GM19468 (cell line): Measurements from ENCODE around the gene BARX1.
"Not testable (repeated sequence)": the region's sequence is repeated elsewhere in the genome, so short reads cannot be mapped to it uniquely, and the experiment has no call there.

ENCODE experiments used
- ATAC-seq: cut with Tn5 transposase; IDR thresholded peaks from one replicate; pipeline ENCODE4 v1.9.1; 2021; ENCODE audit warnings: mild to moderate bottlenecking, moderate library complexity, moderate number of reproducible peaks; ENCODE audit not compliant: unreplicated experiment; ENCODE audit errors: extremely low read depth

Gene BARX1, protein sequence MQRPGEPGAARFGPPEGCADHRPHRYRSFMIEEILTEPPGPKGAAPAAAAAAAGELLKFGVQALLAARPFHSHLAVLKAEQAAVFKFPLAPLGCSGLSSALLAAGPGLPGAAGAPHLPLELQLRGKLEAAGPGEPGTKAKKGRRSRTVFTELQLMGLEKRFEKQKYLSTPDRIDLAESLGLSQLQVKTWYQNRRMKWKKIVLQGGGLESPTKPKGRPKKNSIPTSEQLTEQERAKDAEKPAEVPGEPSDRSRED

DNA sequence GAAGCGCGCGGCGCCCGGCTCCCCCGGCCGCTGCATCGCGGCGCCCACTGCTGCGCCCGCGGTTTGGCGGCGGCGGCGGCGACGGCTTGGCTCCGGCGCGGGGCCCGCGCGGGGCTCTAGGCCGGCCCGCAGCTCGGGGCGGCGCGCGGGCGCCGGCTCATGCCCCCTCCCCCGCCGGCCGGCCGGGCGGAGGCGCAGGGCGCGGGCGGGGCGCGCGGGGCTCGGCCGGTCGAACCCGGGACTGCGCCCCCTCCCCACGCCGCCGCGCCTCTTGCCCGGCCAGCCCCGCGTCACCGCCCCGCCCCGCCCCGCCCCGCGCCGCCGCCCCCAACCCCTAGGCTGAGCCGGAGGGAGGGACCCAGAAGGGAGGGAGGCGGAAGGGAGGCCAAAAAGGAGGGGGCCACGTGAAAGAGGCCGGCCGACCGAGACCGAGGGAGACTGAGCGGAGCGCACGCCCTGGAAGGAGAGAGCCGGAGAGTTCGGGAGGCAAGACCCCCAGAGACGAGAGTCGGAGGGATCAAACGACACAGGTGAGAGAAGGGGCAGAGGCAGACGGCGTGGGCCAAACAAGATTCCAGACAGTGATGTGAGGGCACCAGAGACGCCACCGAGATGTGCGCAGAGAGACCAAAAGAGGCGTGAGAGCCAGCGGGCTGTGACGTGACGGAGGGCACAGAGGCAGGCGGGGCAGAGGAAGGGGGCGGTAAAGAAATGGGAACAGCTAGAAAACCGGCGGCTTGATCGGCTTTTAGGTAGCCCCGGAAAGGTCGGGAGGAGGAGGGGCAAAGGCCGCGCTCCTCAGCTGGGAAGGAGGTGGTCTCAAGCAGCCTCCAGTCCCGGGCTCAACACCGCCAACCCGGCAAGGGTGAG is at the start of gene BARX1:
Gene BARX1 (minus strand): TSS at position 245 of the 870 bp plus-strand sequence. CDS start 209 bp downstream, at position 36.
- no peak for ATAC-seq

DNA sequence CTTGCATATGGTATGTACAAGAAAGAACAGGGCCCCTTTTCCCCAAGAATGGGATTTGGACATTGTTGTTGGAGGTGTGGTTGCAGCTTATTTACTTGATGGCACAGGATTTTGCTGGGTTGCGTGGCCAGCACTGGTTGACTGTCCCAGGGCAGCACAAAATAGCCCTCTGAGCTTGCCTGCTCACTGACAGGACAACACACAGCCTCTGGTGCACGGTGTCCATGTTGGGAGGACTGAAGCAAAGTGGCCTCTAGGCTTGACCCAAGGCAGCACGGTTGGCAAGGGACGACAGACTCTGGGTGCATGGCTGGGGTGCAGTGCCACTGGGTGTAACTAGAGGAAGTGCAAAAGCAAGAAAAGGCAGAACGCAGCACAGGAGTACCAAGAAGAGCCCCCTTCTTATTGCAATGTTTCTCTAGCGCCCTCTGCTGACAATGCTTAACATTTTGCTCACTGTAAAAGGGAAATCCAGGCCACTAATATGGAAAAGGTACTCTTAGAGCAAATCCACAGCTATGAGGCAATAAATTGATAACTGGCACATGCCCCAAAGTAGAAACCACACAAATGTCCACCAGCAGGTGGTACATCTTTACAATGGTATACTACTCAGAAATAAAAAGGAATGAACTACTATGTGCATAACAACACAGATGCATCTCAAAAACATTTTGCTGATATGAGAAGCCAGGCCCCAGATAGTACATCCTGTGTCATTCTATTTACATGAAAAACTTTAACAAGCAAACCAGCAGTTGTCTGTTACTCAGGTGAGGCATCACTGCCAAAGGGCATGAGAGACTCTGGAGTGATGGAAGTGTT is 47.4 kb upstream of the BARX1 start:
- no peak for ATAC-seq

DNA sequence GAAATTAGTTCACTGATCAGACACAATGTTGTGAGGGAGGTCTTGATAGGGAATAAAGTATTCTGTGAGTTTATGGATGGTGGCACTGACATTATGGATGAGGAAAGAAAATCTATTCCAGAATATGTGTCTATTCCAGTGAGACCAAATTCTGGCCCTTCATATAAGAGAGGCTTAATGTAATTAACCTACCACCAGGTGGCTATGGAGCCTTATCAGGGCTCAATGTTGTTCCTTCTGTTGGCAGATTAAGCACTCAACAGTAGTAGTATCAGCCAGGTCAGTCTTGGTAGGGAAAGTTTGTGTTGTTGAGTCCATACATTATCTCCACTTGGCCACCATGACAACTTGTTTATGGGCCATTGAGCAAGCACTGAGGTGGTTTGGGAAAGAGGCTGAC is 41.7 kb upstream of the BARX1 start:
- no peak for ATAC-seq

DNA sequence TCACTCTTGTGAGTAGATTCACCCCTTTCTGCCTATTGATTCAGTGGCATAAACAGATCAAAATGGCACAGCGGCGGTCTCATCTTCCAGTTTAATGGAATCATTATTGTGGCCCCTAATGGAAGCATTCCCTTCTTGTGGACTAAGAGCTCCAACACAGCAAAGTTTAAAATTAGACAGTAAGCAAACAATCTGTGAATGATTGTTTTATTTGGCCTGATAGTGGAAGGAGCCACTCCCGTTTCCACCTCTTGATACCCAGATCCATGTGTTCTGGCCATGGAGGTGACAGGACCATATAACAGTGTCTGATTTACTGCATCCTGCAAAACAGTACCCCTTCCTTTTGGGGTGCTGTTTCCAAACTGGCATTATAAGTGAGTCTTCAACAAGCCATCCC is 41.2 kb upstream of the BARX1 start:
- ATAC-seq: no peak

DNA sequence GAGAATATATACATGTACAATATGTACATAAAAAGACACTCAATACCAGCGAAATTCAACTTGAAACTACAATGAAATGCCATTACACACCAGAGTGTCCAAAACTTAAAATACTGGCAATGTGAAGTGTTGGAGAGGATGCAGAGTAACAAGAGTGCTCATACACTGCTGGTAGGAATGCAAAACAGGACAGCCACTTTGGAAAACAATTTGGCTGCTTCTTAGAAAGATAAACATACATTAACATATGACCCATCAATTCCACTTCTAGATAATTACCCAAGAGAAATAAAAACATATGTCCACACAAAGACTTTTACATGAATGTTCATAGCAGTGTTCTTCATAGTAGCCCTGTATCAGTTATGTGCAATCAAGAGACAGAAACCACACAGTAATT is 39.4 kb upstream of the BARX1 start:
- ATAC-seq: no peak

DNA sequence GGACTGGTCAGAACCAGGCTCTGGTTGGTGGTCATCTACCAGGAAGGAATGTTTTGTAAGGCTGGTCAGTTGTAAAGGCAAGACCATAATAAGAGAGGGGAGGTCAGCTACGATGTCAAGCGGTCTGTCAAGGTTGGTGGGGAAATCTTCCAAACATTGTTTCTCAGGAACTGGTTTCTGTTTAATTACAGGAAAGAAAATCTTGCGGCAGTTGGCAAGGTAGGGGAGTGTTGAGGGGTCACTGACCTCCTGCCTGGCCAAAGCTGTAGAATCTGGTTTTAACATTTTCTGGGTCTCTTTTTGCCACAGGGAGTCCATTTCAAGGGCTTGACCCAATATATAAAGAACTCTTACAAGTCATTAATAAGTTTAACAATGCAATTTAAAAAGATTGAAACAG is 39.0 kb upstream of the BARX1 start:
- ATAC-seq: no peak

DNA sequence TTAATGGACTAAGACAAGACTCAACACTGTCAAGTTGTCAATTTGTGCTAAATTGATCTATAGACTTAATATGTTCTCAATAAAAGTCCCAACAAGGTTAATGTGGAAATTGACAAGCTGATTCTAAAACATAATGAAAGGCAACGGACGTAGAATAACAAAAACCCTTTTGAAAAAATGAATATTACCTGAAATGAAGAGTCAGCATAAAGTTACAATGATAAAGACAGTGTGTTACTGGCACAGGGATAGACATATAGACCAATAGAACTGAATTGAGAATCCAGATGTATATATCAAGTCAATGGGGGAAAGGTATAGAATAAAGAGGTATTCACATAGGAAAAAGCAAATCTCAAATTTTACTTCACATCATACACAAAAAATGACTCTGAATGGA is 37.7 kb upstream of the BARX1 start:
- no peak for ATAC-seq

DNA sequence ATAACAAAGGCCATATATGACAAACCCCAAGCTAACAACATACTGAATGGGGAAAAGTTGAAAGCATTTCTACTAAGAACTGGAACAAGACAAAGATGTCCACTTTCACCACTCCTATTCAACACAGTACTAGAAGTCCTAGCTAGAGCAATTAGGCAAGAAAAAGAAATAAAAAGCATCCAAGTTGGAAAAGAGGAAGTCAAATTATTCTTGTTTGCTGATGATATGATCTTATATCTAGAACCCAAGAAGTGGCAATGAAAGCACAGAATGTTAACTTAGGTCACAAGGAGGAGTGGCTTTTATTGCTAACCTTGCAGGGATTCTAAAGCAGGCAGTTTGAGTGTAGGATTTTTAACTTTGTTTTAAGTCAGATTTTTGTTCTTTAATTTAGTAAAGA is 35.3 kb upstream of the BARX1 start:
- no peak for ATAC-seq

DNA sequence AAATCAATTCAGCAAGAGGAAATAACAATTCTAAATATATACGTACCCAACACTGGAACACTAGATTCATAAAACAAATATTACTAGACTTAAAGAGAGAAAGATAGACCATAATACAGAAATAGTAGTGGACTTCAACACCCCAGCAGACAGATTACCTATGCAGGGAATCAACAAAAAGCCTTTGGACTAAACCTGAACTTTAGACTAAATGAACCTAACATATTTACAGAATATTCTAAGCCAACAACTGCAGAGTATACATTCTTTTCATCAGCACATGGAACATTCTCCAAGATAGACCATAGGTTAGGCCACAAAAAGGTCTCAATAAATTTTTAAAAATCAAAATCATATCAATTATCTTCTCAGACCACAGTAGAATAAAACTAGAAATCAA is 32.9 kb upstream of the BARX1 start:
- no peak for ATAC-seq

DNA sequence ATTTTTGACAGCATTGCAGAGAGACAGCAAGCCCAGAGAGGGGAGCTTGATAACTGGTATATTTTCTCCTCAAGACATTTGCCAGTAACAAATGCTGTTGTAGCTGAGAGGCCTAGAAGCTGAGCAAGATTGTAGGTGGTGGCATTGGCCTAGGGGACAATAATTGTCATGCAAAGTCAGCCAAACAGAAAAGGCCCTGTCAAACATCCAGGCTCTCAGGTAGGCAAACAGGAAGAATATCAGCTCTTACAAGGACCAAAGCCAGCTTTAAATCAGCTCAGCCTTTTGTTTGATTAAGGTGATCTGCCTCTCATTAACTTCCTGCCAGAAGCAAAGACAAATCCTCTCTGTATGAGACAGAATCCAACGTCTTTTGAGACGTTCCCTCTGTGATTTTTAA is 29.7 kb upstream of the BARX1 start:
- ATAC-seq: no peak

DNA sequence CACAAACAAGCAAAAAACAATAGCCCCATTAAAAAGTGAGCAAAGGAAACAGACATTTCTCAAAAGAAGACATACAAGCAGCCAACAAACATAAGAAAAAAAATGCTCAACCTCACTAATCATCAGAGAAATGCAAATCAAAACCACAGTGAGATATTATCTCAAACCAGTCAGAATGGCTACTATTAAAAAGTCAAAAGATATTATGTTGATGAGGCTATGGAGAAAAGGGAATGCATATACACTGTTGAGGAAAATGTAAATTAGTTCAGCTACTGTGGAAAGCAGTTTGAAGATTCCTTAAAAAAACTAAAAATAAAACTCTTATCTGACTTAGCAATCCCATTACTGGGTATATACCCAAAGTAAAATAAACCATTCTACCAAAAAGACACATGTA is 28.7 kb upstream of the BARX1 start:
- no peak for ATAC-seq

DNA sequence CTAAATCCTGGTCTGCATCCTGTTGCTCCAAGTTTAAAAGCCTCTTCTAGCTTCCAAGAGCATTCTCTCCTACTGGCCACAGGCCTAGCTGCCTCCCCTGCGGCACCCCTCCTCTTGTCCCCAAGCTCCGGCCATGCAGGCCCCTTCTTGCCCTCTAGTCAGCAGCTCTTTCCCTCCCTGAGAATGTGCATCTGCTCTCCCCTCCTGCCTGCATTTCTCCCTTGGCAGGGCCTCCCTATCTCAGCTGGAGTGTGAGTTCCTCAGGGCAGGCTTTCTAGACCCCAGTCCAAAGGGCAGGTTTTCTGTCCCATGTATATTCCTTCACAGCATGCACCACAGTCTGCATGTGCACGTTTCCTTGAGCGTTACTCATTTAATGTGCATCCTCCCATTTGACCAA is 24.6 kb upstream of the BARX1 start:
- no peak for ATAC-seq

DNA sequence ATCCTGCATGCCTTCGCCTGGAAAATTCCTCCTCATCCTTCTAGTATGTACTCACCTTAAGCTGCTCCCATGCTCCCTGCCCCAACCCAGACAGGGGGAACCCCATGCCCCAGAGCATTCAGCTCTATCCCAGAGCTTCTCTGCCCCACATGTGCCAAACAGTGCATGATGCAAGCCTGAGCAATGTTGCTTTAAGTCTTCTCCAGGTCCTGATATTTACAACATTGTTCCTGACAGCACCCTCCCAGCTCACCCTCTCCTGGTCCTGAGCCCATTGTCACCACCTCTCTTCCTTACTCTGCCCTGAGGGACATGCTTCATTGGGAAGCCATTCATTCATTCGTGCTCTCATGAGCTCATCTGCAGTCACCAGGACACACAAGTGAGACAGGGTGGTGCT is 23.4 kb upstream of the BARX1 start:
- ATAC-seq: no peak

DNA sequence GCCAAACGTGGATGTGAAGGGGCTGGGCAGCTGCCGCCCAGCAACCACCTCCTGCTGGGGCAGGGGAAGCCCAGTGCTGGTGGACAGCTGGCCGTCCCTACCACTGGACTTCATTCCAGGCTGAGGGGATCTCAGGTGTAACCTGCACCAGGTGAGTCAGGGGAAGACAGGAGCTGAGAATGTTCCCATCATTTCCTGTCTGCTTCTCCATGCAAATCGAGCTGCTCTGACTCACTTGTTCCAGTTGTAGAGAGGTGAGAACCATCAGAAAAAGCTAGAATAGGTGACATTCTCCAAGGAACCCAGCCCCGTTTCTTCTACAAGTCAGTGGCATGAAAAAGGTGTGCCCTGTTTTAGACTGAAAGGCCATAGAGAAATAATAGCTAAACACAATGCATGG is 21.8 kb upstream of the BARX1 start:
- ATAC-seq: no peak

DNA sequence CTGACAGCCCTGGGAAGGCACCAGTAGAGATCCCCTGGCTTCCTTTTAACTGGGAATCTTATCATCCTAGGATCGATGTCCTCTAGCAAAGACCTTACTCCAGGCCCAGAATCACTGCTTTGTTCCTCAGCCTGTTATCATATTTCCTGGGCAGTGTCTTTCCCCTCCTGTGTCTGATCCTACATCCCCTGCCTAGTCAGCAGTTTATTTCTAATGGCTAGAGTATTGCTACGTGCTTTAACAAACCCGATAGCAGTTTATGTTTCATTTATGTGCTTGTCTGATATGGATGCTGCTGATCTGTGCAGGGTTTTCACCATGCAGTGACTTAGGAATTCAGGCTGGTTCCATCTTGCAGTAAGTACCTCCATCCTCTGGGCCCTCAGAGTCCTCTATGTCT is 20.9 kb upstream of the BARX1 start:
- ATAC-seq: no peak

DNA sequence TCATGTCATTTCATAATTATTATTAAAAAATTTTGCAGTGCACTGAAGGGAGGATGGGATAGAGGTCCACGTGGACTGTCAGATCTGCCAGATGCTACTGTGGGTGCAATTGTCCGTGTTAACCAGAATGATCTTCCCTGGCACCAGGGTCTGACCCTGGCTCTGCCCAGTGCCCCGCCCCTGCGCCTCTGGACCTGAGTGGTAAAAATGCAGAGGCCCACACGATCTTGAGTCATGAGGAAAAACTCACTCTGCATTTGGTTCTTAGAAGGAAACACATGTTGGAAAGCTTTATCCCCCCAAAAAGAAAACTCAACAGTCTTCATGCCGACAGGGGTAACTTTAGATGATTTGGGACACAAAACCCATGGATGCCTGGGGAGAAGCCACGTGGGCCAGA is 20.1 kb upstream of the BARX1 start:
- ATAC-seq: no peak

DNA sequence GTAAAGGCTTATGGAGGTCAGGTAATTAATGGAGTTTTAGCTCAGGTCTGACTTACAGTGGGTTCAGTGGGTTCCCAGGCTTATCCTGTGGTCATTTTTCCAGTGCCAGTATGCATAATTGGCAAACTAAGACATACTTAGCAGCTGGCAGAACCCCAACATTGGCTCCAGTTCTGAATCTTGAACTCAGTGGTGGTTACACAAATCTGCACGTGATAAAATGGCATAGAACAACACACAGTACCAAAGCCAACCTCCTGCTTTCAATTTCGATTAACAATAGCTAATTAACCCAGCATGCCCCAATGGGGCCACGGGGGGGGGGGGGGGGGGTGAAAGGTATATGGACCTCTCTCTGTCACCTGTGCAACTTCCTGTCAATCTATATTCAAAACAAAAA is 19.0 kb upstream of the BARX1 start:
- no peak for ATAC-seq

DNA sequence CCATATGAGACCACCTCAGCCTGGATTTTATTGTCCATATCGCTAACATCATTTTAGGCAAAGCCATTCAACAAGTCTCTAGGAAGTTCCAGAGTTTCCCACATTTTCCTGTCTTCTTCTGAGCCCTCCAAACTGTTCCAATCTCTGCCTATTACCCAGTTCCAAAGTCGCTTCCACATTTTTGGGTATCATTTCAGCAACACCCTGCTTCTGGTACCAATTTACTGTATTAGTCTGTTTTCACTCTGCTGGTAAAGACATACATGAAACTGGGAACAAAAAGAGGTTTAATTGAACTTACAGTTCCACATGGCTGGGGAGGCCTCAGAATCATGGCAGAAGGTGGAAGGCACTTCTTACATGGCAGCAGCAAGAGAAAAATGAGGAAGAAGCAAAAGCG is 17.5 kb upstream of the BARX1 start:
- ATAC-seq: not testable (repeated sequence)

DNA sequence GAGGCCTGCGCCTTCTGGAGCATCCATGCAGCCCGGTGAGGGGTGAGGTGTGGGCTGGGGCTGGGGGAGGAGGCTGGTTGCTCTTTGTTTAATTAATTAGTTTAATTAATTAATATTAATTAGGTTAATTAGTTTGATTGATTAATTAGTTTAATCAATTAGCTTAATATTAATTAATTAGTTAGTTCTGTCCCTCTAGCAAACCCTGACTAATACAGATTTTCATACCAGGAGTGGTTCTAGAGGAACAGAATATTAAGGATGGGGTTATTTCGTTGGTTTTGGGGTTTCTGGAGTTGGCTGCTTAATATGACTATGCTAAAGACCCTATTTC is 14.1 kb upstream of the BARX1 start:
- no peak for ATAC-seq

DNA sequence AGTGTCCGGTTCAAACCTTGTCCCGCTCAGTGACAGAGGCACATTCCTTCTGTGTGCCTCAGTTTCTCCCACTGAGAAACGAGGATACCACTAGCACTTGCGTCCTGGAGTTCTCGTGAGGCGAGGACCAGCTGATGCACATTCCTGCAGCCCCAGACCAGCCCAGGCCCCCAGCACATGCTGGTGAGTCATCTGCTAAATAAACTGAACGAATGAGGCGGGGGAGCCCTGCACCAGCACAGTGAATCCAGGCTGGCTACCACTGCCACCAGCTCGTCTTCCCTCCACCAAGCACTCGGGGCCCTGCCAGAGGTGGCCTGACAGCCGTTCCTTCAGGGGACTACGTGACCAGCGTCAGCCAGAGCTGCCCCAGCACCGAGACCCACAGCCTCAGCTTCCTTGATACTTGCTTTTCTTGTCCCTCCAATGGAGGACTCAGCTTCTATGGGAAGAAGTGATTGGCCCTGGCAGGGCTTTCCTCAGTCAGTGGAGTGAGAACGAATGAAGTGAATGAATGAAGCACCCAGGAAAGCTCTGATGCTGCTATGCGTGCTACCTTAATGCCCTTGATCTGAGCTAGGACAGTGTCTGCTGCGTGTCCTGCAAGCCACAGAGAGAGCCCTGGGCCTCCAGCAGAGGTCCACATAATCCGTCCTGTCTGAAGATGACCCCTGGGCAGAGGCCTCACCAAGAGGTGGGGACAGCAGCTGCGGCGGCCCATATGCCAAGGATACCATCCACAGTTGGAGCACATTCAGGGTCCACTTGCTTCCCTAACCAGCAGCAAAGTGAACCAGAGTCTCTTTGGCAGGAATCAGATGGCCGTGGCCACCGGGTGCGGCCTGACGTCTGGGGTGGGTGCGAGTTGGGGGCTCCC is 13.5 kb upstream of the BARX1 start:
- ATAC-seq: no peak
